MM.1S (cell line): Measurements from ENCODE around the gene SDSL.

ENCODE experiments used
- DNase-seq: peaks from one replicate; pipeline ENCODE4 v3.0.0-alpha.2; 2015
- H2AFZ ChIP-seq: fragments of 300-600 bp; sonication (generic); 2 replicates; pipeline ENCODE4 v1.6.0; 2016; ENCODE audit warnings: antibody characterized with exemption, low read length
- H3F3A ChIP-seq: fragments of 300-600 bp; sonication (generic); 2 replicates; pipeline ENCODE4 v1.6.1; 2016; ENCODE audit warnings: mild to moderate bottlenecking, antibody characterized with exemption, low read length, moderate library complexity, mixed read lengths; ENCODE audit not compliant: insufficient read depth
- H3K27ac ChIP-seq: fragments of 300-600 bp; sonication (generic); 2 replicates; pipeline ENCODE4 v1.5.1; 2016; ENCODE audit warnings: mild to moderate bottlenecking, low read length
- H3K27me3 ChIP-seq: fragments of 300-600 bp; sonication (generic); replicated peaks from 2 replicates; pipeline ENCODE4 v1.6.0; 2016; ENCODE audit warnings: low read length; ENCODE audit not compliant: insufficient read depth
- H3K36me3 ChIP-seq: fragments of 300-600 bp; sonication (generic); replicated peaks from 2 replicates; pipeline ENCODE4 v1.6.1; 2016; ENCODE audit warnings: mild to moderate bottlenecking, low read length, mixed read lengths; ENCODE audit not compliant: insufficient read depth
- H3K4me1 ChIP-seq: fragments of 300-600 bp; sonication (generic); 2 replicates; pipeline ENCODE4 v1.6.1; 2016; ENCODE audit warnings: low read length, mixed read lengths
- H3K4me2 ChIP-seq: fragments of 300-600 bp; sonication (generic); 2 replicates; pipeline ENCODE4 v1.6.0; 2016; ENCODE audit warnings: low read depth, low read length
- H3K4me3 ChIP-seq: fragments of 300-600 bp; sonication (generic); 2 replicates; pipeline ENCODE4 v1.5.1; 2016; ENCODE audit warnings: low read length, mixed read lengths
- H3K79me2 ChIP-seq: fragments of 300-600 bp; sonication (generic); 2 replicates; pipeline ENCODE4 v1.6.1; 2016; ENCODE audit warnings: mixed run types, low read length, mixed read lengths
- H3K9ac ChIP-seq: fragments of 300-600 bp; sonication (generic); 2 replicates; pipeline ENCODE4 v1.6.1; 2016; ENCODE audit warnings: low read length, mixed read lengths
- H3K9me2 ChIP-seq: fragments of 300-600 bp; sonication (generic); replicated peaks from 2 replicates; pipeline ENCODE4 v1.6.1; 2016; ENCODE audit warnings: mild to moderate bottlenecking, low read length, mixed read lengths; ENCODE audit not compliant: insufficient read depth
- H3K9me3 ChIP-seq: fragments of 300-600 bp; sonication (generic); replicated peaks from 2 replicates; pipeline ENCODE4 v1.6.1; 2016; ENCODE audit warnings: mild to moderate bottlenecking, low read length, mixed read lengths; ENCODE audit not compliant: insufficient read depth
- H4K20me1 ChIP-seq: fragments of 300-600 bp; sonication (generic); 2 replicates; pipeline ENCODE4 v1.6.1; 2016; ENCODE audit warnings: mild to moderate bottlenecking, low read length, moderate library complexity, mixed read lengths; ENCODE audit not compliant: insufficient read depth
- EZH2 ChIP-seq: fragments of 300-600 bp; sonication (generic); optimal IDR thresholded peaks from 2 replicates; pipeline ENCODE3; 2017; ENCODE audit warnings: low read depth, mild to moderate bottlenecking, antibody characterized with exemption, low read length, mixed read lengths
- EZH2phosphoT487 ChIP-seq: fragments of 300-600 bp; sonication (generic); IDR thresholded peaks from 2 replicates; pipeline ENCODE4 v1.6.1; 2018; ENCODE audit warnings: antibody characterized with exemption, low read length
- TF ChIP-seq, protein P1 (sequence below): fragments of 300-600 bp; sonication (generic); IDR thresholded peaks from 2 replicates; pipeline ENCODE4 v1.5.1; 2016; ENCODE audit warnings: antibody characterized with exemption, low read length, mixed read lengths

SDSL gene

DNA sequence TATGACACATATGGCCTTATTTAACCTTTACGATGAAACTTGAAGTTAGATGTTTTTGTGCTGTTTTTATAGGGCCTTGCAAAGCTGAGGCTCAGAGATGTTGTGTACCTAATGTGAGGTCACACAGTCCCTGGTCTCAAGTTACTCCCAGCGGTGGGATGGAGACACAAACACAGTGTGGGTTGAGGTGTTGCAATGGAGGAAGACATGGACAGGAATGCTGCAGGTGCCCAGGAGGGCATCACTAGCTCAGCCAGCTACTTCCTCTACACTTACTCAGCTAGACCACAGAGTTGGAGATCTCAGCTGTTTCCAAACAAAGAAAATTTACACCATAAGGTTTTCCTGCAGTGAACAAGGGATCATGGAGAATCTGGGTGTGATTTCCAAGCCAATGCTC, 34.0 kb downstream of the SDSL start:
- no peaks in the 10 kb centered on the region for H4K20me1 ChIP-seq
- no peaks in the 10 kb centered on the region for H3K9me2 ChIP-seq
- H3K4me3 ChIP-seq = no peak overlapping the region
- H3K9ac ChIP-seq = no peak overlapping the region
- no peaks in the 10 kb centered on the region for H3K9me3 ChIP-seq
- H3K79me2 ChIP-seq = no peaks in the 10 kb centered on the region
- DNase-seq = no peak
- no peak overlapping the region for H2AFZ ChIP-seq
- H3F3A ChIP-seq = no peaks in the 10 kb centered on the region
- TF ChIP-seq, protein P1, sequence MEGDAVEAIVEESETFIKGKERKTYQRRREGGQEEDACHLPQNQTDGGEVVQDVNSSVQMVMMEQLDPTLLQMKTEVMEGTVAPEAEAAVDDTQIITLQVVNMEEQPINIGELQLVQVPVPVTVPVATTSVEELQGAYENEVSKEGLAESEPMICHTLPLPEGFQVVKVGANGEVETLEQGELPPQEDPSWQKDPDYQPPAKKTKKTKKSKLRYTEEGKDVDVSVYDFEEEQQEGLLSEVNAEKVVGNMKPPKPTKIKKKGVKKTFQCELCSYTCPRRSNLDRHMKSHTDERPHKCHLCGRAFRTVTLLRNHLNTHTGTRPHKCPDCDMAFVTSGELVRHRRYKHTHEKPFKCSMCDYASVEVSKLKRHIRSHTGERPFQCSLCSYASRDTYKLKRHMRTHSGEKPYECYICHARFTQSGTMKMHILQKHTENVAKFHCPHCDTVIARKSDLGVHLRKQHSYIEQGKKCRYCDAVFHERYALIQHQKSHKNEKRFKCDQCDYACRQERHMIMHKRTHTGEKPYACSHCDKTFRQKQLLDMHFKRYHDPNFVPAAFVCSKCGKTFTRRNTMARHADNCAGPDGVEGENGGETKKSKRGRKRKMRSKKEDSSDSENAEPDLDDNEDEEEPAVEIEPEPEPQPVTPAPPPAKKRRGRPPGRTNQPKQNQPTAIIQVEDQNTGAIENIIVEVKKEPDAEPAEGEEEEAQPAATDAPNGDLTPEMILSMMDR = no peak
- TF ChIP-seq EZH2 = no peak
- TF ChIP-seq EZH2phosphoT487 = no peak
- no peaks in the 10 kb centered on the region for H3K36me3 ChIP-seq
- no peak overlapping the region for H3K4me2 ChIP-seq
- no peaks in the 10 kb centered on the region for H3K27me3 ChIP-seq
- no peaks in the 10 kb centered on the region for H3K4me1 ChIP-seq
- no peak overlapping the region for H3K27ac ChIP-seq

DNA sequence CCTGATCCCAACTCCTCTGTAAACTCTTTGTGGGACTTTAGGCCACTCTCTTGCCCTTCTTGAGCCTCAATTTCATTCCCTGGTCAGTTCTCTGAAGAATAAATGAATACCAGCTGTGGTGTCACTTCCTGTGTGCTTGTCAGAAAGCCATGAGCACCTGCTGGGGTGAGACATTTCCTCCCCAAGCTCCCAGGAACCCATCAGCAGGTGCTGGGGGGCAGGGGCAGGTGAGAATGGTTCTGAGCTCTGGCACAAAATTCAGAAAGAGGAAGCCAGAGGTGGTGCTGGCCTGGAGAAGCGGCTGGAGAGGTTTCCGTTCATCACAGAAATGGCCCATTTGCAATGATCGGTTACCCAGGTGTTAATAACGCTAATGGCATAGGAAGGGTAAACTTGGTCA, 34.6 kb downstream of the SDSL start:
- no peak overlapping the region for H2AFZ ChIP-seq
- no peaks in the 10 kb centered on the region for H3K79me2 ChIP-seq
- no peak overlapping the region for H3K27ac ChIP-seq
- no peak overlapping the region for H3K4me3 ChIP-seq
- no peaks in the 10 kb centered on the region for H4K20me1 ChIP-seq
- no peak overlapping the region for H3K9ac ChIP-seq
- no peaks in the 10 kb centered on the region for H3K9me3 ChIP-seq
- no peaks in the 10 kb centered on the region for H3K4me1 ChIP-seq
- H3K4me2 ChIP-seq = no peak overlapping the region
- no peaks in the 10 kb centered on the region for H3K9me2 ChIP-seq
- H3K27me3 ChIP-seq = no peaks in the 10 kb centered on the region
- H3K36me3 ChIP-seq = no peaks in the 10 kb centered on the region
- TF ChIP-seq, protein P1 = no peak
- no peak for TF ChIP-seq EZH2phosphoT487
- TF ChIP-seq EZH2 = no peak
- DNase-seq = no peak
- no peaks in the 10 kb centered on the region for H3F3A ChIP-seq

DNA sequence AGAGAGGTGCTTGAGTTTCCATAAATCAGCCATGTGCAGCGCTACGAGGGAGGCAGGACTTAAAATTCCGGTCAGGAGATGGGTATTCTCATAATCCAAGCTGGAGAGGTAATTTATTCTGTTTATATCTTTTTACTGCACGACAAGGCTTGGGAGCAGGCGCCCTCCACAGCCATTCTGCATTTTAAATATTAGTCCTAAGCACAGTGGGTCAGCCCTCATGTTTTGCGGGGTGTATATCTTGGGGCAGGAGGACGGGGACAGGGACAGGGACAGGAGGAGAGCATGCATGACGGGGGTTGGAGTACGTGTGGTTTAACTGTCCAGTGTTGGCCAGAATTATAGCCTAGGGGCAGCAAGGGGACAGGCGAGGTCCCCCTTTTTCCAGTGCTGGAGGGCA, 35.0 kb downstream of the SDSL start:
- H2AFZ ChIP-seq = no peak overlapping the region
- no peaks in the 10 kb centered on the region for H3K36me3 ChIP-seq
- no peaks in the 10 kb centered on the region for H3K27me3 ChIP-seq
- TF ChIP-seq, protein P1 = no peak
- TF ChIP-seq EZH2 (no peak), EZH2phosphoT487 (no peak)
- H3K79me2 ChIP-seq = no peaks in the 10 kb centered on the region
- no peak overlapping the region for H3K27ac ChIP-seq
- H3K9ac ChIP-seq = no peak overlapping the region
- H3K9me3 ChIP-seq = no peaks in the 10 kb centered on the region
- H4K20me1 ChIP-seq = no peaks in the 10 kb centered on the region
- no peaks in the 10 kb centered on the region for H3K4me1 ChIP-seq
- no peak overlapping the region for H3K4me3 ChIP-seq
- no peak for DNase-seq
- no peaks in the 10 kb centered on the region for H3F3A ChIP-seq
- H3K9me2 ChIP-seq = no peaks in the 10 kb centered on the region
- H3K4me2 ChIP-seq = no peak overlapping the region
